Stimulated activated naive CD8-positive, alpha-beta T cell treated with anti-CD3 and anti-CD28 coated beads, Interleukin-15, amount 100 ng/mL, for 72 hours (primary cell): ENCODE data around the gene MAML1.
A peak's percentile ranks its signal among the peaks of the same experiment; 100 is the strongest.

ENCODE experiments used
- ATAC-seq: fragments of 150-1000 bp; cut with Tn5 transposase; 2 replicates; pipeline ENCODE4 v1.10.0; 2021; ENCODE audit warnings: mild to moderate bottlenecking, moderate library complexity
- DNase-seq, 2 donors: peaks; one replicate each; pipeline ENCODE4 v3.0.0; 2021 to 2022
- H3K27ac Mint-ChIP-seq, 2 donors: one replicate each; pipeline ENCODE4 v1.8.0; 2022; ENCODE audit warnings: mild to moderate bottlenecking in 2 of 2, mixed read lengths in 2 of 2, moderate library complexity in 2 of 2
- H3K27me3 Mint-ChIP-seq: one replicate; pipeline ENCODE4 v1.8.0; 2022; ENCODE audit warnings: mixed read lengths
- H3K4me1 Mint-ChIP-seq: one replicate; pipeline ENCODE4 v1.8.0; 2022; ENCODE audit warnings: mild to moderate bottlenecking, mixed read lengths
- H3K4me3 Mint-ChIP-seq, 2 donors: one replicate each; pipeline ENCODE4 v1.8.0; 2022; ENCODE audit warnings: mild to moderate bottlenecking in 2 of 2, mixed read lengths in 2 of 2, moderate library complexity in 1 of 2
- H3K9me3 Mint-ChIP-seq, 2 donors: one replicate each; pipeline ENCODE4 v1.8.0; 2022; ENCODE audit warnings: mixed read lengths in 2 of 2

MAML1 gene

GRCh38 chr5:179800696-179801201 lies 68.1 kb downstream of the MAML1 start:
- no peak for ATAC-seq
- Mint-ChIP-seq H3K4me1 (peaks cover 51% of the 10 kb centered on the region), H3K9me3 (no peaks in the 10 kb centered on the region), H3K4me3 (no peak overlapping the region), H3K27ac (peak overlapping the region in 1 of 2 donors; percentile 19), H3K27me3 (no peaks in the 10 kb centered on the region)
- DNase-seq: no peak

DNA sequence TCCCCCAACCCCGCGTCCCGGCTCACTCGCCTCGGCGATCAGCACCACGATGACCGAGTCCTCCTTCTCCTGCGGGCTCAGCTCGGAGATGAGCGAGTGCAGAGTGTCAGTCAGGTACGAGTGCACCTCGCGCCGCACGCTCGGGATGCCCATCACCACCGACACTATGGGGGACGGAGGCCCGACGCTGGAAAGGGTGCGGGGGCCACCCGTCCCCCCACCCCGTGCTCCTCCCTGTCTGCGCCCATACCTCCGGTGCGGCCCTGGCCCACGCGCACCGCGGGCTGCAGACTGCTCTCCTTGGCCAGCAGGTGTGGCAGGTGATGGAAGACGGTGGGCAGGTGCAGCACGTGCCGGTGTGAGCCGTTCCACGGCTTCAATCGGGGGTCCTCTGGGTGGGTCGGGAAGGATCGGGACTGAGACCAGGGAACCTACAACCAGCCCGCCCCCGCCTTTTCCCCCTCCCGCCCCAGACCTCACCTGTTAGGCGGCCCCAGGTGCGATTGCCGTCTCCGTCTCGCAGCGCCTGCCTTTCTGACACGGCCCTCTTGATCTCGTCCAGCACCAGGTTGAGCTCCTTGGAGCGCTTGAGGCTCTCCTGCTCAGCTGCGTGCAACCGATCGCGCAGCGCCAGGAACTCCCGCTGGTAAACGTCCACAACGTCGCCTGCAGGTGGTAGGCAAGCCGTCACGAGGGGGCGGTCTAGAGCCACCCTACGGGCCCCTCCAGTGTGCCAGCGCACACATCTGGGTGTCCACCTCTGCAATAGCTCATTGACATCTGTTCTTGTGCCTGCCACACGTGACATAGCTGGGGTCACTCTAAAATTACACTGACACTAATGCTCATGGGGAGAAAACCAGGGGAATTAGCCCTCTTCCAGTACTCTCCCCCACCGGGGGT lies 68.9 kb downstream of the MAML1 start:
- Mint-ChIP-seq H3K9me3 (no peaks in the 10 kb centered on the region), H3K27me3 (no peaks in the 10 kb centered on the region), H3K4me1 (peaks cover 49% of the 10 kb centered on the region), H3K4me3 (peak overlapping the region in 1 of 2 donors; percentile 14), H3K27ac (peak overlapping the region in 1 of 2 donors; percentile 68)
- peak; percentile 51 for ATAC-seq
- peak; percentile 80 to 85 for DNase-seq

- H3K9me3 Mint-ChIP-seq: no peaks in the 10 kb centered on the region
- peak overlapping the region in 1 of 2 donors; percentile 3 for H3K4me3 Mint-ChIP-seq
- DNase-seq: peak in 1 of 2 donors; percentile 12
- H3K4me1 Mint-ChIP-seq: peaks cover 42% of the 10 kb centered on the region
- H3K27me3 Mint-ChIP-seq: no peaks in the 10 kb centered on the region
- H3K27ac Mint-ChIP-seq: peak overlapping the region in 1 of 2 donors; percentile 68
- no peak for ATAC-seq
These were observed 69.7 kb downstream of the MAML1 start for GRCh38 chr5:179802207-179802883.

DNA sequence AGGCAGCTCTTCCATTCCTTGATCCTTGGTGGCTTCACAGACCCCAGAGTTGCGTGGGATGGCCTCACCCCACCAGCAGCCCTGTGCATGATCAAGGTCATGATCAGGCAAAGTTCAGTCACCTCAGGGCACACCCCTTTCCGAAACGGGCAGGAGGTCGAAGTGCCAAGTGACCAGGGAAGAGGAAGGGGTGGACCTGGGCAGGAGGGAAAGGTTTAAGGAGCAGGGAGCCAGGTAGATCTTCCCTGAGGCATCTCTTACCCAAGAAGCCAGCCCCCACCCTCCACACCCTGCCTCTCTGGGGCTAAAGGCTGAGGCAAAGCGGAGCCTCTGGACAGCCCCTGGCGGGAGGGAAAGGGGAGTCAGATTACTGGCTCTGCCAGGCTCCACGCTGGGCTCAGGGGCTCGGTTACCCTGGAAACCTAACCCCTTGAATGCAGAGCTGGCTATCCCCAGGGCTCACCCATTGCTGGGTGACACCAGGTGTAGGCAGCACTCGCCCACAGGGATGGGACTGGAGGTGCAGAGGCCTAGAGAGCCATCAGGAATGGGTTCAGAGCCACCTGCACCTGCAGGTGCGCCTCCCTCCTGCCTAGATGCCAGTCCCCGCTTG lies 70.4 kb downstream of the MAML1 start:
- Mint-ChIP-seq H3K27ac (no peak overlapping the region), H3K4me3 (peak overlapping the region in 1 of 2 donors; percentile 44), H3K27me3 (no peaks in the 10 kb centered on the region), H3K9me3 (no peaks in the 10 kb centered on the region), H3K4me1 (peaks cover 48% of the 10 kb centered on the region)
- DNase-seq (no peak), ATAC-seq (no peak)

DNA sequence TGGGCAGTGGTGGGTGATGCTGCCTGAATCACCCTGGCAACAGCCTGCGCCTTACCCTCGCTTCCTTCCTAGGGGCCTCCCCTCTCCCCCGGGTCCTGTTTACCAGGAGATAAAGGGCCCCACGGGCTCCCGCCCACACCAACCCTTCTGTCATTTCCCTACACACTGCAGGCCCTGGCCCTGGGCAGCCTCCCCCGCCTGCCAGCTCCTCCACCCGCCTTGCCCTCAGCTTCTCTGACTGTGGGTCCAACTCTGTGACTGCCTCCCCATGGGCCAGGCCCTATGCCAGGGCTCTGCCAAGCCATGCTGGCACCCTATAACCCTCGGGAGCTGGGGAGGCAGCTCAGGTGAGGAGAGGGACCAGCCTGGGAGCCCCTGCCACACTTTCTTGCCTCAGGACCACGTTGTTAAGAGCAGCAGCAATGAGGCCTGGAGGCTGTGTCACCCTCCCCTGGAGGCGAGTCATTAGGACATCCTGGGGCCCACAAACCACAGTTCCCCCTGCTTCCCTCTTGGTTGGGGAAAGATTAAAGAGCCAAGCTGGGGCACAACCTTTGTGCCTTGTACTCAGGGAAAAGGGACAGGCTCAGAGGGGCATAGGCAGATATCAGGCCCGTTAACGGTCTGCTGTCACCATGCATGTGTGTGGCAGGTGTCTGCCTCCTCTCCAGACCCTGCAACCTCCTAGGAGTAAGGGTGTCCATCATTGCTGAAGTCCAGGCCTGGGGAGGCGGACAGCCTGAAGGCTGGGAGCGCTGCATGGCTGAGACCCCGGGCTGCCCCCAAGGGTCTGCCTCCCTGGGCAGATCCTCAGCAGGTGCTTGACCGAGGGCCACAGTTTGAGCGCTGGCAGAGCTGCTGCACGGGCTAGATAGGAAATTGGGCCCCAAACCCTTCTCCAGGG lies 71.3 kb downstream of the MAML1 start:
- Mint-ChIP-seq H3K4me3 (peak overlapping the region; percentile 96 to 99), H3K27me3 (no peaks in the 10 kb centered on the region), H3K9me3 (no peaks in the 10 kb centered on the region), H3K4me1 (peaks cover 51% of the 10 kb centered on the region), H3K27ac (peak overlapping the region; percentile 44 to 71)
- peak; percentile 60 to 79 for DNase-seq
- peak; percentile 76 for ATAC-seq

DNA sequence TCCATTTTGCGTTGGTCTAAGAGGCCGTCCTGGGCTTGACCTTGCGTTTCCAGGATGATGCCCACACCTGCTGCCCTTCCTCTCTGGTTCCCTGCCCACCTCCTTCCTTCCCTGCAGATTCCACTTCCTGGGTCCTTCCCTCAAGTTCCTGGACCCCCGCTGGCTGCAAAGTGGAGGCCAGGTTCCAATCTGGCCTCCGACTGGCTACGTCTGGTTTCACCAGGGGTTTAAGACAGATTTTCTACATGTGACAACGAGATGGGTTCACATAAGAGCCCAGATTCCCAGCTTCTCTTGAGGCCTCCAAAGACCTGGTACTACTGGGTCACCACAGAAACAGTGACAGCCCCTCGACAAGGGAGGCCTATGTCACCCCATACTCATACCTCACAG lies 71.9 kb downstream of the MAML1 start:
- ATAC-seq: no peak
- Mint-ChIP-seq H3K27me3 (no peaks in the 10 kb centered on the region), H3K4me3 (peak overlapping the region; percentile 96 to 99), H3K27ac (peak overlapping the region; percentile 7 to 92), H3K4me1 (peaks cover 51% of the 10 kb centered on the region), H3K9me3 (no peaks in the 10 kb centered on the region)
- no peak for DNase-seq

- Mint-ChIP-seq H3K4me1 (peaks cover 51% of the 10 kb centered on the region), H3K27me3 (no peaks in the 10 kb centered on the region), H3K9me3 (no peaks in the 10 kb centered on the region), H3K27ac (peak overlapping the region; percentile 78 to 92), H3K4me3 (peak overlapping the region; percentile 96 to 99)
- DNase-seq (peak in 1 of 2 donors; percentile 12), ATAC-seq (no peak)
These were observed 72.5 kb downstream of the MAML1 start for GRCh38 chr5:179805070-179805528.

- Mint-ChIP-seq H3K27ac (peak overlapping the region; percentile 78 to 92), H3K4me1 (peaks cover 51% of the 10 kb centered on the region), H3K9me3 (no peaks in the 10 kb centered on the region), H3K27me3 (no peaks in the 10 kb centered on the region), H3K4me3 (peak overlapping the region; percentile 96 to 99)
- peak; percentile 31 for ATAC-seq
- peak; percentile 37 to 61 for DNase-seq
These were observed 73.1 kb downstream of the MAML1 start for GRCh38 chr5:179805529-179806249.

- Mint-ChIP-seq H3K4me3 (peak within 1 kb of the TSS; percentile 96 to 99), H3K4me1 (peaks cover 50% of the 10 kb centered on the region), H3K9me3 (no peaks in the 10 kb centered on the region), H3K27me3 (no peaks in the 10 kb centered on the region), H3K27ac (no peak within 1 kb of the TSS)
- ATAC-seq: peak; percentile 74
- peak; percentile 71 to 73 for DNase-seq
These were observed 73.8 kb downstream of the MAML1 start, which contains the start of gene MGAT4B for GRCh38 chr5:179806250-179807048. Gene MGAT4B (minus strand): TSS chr5:179806866. CDS start chr5:179806583, 283 bp downstream.

DNA sequence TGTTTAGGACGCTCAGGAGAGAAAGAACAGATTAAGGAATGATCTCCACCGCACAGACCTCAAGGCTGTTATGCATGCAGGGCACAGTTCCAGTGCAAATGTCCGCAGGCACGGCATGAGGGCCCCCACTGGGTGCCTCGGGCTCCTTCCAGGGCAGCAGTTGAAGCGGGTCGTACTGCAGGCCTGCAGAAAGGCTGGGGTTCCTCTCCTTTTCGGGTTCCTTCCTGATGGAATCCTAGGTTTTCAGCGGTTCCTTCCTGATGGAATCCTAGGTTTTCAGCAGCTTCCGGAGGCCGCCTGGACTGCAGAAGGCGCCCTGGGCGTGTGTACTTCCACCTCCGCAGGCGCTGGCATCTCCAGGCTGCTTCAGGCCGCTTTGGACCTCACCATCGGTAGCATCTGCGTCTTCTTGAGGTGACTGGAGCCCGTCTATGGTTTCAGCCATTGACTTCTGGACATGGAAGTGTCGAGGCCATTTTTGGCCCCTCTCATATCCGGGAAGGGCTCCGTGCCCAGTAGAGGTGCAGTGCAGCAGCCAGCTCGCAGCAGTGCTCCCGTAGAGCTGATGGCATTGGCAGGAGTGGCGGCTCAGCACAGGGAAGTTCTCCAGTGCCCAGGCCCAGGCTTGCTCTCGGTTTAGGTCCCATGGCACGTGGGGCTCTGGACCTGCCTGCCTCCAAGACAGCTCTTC lies 79.7 kb downstream of the MAML1 start:
- no peak for DNase-seq
- H3K27ac Mint-ChIP-seq: no peak overlapping the region
- ATAC-seq: no peak
- H3K27me3 Mint-ChIP-seq: no peaks in the 10 kb centered on the region
- no peaks in the 10 kb centered on the region for H3K9me3 Mint-ChIP-seq
- H3K4me3 Mint-ChIP-seq: no peak overlapping the region
- peaks cover 12% of the 10 kb centered on the region for H3K4me1 Mint-ChIP-seq

- Mint-ChIP-seq H3K4me3 (no peak overlapping the region), H3K9me3 (no peaks in the 10 kb centered on the region), H3K27me3 (no peaks in the 10 kb centered on the region), H3K27ac (no peak overlapping the region), H3K4me1 (peaks cover 13% of the 10 kb centered on the region)
- no peak for ATAC-seq
- DNase-seq: no peak
These were observed 80.5 kb downstream of the MAML1 start for GRCh38 chr5:179812997-179813607.

- ATAC-seq: no peak
- DNase-seq: no peak
- Mint-ChIP-seq H3K9me3 (no peaks in the 10 kb centered on the region), H3K4me3 (no peak overlapping the region), H3K27ac (no peak overlapping the region), H3K4me1 (peaks cover 21% of the 10 kb centered on the region), H3K27me3 (no peaks in the 10 kb centered on the region)
These were observed 81.5 kb downstream of the MAML1 start for GRCh38 chr5:179814090-179814489.
